DMS79 treated with DMSO at 0.1 percent for 48 hours (cell line): Measurements from ENCODE around the gene THSD4.
"Not testable (repeated sequence)": the region's sequence is repeated elsewhere in the genome, so short reads cannot be mapped to it uniquely, and the experiment has no call there.

ENCODE experiments used
- DNase-seq: peaks from one replicate; lab custom pipeline; 2025; lab: John Stamatoyannopoulos, UW

Gene THSD4

GRCh38 chr15:71385457-71385856 is 270.2 kb downstream of the THSD4 start:
- DNase-seq: no peak

GRCh38 chr15:71386005-71386404 is 270.7 kb downstream of the THSD4 start:
- DNase-seq: no peak

GRCh38 chr15:71386448-71387236 is 271.4 kb downstream of the THSD4 start:
- no peak for DNase-seq

- no peak for DNase-seq
These were observed 272.5 kb downstream of the THSD4 start for GRCh38 chr15:71387810-71388209.

GRCh38 chr15:71390096-71390495 is 274.8 kb downstream of the THSD4 start:
- DNase-seq: no peak

- DNase-seq: no peak
These were observed 276.3 kb downstream of the THSD4 start for GRCh38 chr15:71391421-71392088.

GRCh38 chr15:71392861-71393283 is 277.6 kb downstream of the THSD4 start:
- no peak for DNase-seq

- DNase-seq: no peak
These were observed 278.1 kb downstream of the THSD4 start for GRCh38 chr15:71393383-71393782.

GRCh38 chr15:71396536-71397125 is 281.4 kb downstream of the THSD4 start:
- no peak for DNase-seq

GRCh38 chr15:71397377-71397776 is 282.1 kb downstream of the THSD4 start:
- DNase-seq: no peak

- no peak for DNase-seq
These were observed 285.0 kb downstream of the THSD4 start for GRCh38 chr15:71400294-71400693.

GRCh38 chr15:71401728-71402127 is 286.5 kb downstream of the THSD4 start:
- DNase-seq: not testable (repeated sequence)

- DNase-seq: no peak
These were observed 294.3 kb downstream of the THSD4 start for GRCh38 chr15:71409541-71409940.

- DNase-seq: no peak
These were observed 295.1 kb downstream of the THSD4 start for GRCh38 chr15:71410347-71410746.

GRCh38 chr15:71411538-71412482 is 296.5 kb downstream of the THSD4 start:
- DNase-seq: no peak

GRCh38 chr15:71413419-71413818 is 298.1 kb downstream of the THSD4 start:
- DNase-seq: no peak

- DNase-seq: no peak
These were observed 299.6 kb downstream of the THSD4 start for GRCh38 chr15:71414853-71415252.

- DNase-seq: no peak
These were observed 307.4 kb downstream of the THSD4 start for GRCh38 chr15:71422530-71423259.

GRCh38 chr15:71424765-71425164 is 309.5 kb downstream of the THSD4 start:
- DNase-seq: no peak

- no peak for DNase-seq
These were observed 310.1 kb downstream of the THSD4 start for GRCh38 chr15:71425388-71425787.

GRCh38 chr15:71426792-71427191 is 311.5 kb downstream of the THSD4 start:
- no peak for DNase-seq
